ENCODE measurements around the gene CEL.

GRCh38 chr9:133075925-133076630 is 14.3 kb downstream of the CEL start:
- TF ChIP-seq CTCF (conservative IDR thresholded peaks at IDR 0.05 in 1 of 2, IDR thresholded peaks at IDR 0.05 in 1 of 2; ENCODE audit: low read depth in 1 of 2, low read length in 2 of 2), result no peak
- no peak for TF ChIP-seq EZH2 (IDR thresholded peaks at IDR 0.05; ENCODE audit: low read length, missing control alignments)

All from fibroblast of lung (primary cell).